Body of pancreas (tissue), 4 donors: ENCODE data around the gene C17orf78.

Experiments
- CTCF ChIP-seq, 7 experiments: fragments of 450-650 bp in 4 of 7; fragments of 200-600 bp in 3 of 7; sonication (generic) in 3 of 7; IDR thresholded peaks; one replicate each; pipeline ENCODE4 v1.5.1; 2016 to 2019; ENCODE audit warnings: antibody characterized with exemption in 7 of 7
- POLR2A ChIP-seq, 3 donors: fragments of 450-650 bp; IDR thresholded peaks; one replicate each; pipeline ENCODE4 v1.6.1; 2016; ENCODE audit warnings: antibody characterized with exemption in 3 of 3, mild to moderate bottlenecking in 2 of 3

GRCh38 chr17:37432671-37433070 lies 56.9 kb downstream of the C17orf78 start:
- TF ChIP-seq CTCF (IDR thresholded peaks at IDR 0.05) (no peak), POLR2A (IDR thresholded peaks at IDR 0.05) (no peak)
